ENCODE results near the gene ASPG.

DNA sequence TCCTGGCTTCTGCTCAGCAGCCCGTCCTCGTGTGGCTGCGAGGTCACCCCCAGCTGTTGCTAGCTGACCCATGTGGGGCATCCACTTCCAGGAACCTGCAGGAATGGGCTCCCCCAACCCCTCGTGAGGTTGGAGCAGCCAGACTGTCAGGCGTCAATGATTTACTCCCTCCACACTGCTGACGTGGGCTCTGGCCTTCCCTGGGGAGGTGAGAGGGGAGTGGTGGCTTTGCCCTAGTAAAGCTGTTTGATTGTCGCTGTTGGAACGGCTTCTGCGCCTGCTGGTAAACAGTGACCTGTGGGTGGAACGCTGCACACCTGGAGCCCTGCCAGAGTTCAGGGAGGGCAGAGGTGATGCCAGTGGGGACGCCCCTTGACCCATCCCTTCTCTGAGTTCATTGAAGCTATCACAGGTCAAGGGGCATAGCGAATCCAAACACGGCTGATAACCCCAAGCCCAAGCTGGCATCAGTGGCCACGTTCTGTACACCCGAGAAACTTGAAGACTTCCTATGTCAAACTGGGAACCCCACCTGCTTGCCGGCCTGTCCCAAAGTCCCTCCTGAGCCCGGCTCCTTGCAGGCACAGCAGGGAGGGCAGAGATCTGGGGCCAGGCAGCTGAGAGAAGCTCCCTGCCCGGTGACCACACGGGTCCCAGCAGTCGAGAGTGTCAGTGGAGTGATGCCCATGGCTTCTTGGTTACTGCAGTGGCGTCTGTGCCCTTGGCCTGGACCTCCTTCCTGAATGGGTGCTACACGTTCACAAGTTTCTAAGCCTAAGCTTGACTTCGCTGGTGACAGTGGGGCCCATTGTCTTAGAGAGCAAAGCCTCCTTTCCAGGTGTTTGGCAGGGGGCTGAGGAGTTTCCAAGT is 2.7 kb downstream of the ASPG start:
- TF ChIP-seq, protein P1, sequence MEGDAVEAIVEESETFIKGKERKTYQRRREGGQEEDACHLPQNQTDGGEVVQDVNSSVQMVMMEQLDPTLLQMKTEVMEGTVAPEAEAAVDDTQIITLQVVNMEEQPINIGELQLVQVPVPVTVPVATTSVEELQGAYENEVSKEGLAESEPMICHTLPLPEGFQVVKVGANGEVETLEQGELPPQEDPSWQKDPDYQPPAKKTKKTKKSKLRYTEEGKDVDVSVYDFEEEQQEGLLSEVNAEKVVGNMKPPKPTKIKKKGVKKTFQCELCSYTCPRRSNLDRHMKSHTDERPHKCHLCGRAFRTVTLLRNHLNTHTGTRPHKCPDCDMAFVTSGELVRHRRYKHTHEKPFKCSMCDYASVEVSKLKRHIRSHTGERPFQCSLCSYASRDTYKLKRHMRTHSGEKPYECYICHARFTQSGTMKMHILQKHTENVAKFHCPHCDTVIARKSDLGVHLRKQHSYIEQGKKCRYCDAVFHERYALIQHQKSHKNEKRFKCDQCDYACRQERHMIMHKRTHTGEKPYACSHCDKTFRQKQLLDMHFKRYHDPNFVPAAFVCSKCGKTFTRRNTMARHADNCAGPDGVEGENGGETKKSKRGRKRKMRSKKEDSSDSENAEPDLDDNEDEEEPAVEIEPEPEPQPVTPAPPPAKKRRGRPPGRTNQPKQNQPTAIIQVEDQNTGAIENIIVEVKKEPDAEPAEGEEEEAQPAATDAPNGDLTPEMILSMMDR (IDR thresholded peaks at IDR 0.05; ENCODE audit: insufficient read depth, low read length, poor library complexity, severe bottlenecking): no peak
- TF ChIP-seq EZH2phosphoT487 (conservative IDR thresholded peaks at IDR 0.05; ENCODE audit: low read length): no peak
